ENCODE results near the gene NUP93.

NUP93 gene

DNA sequence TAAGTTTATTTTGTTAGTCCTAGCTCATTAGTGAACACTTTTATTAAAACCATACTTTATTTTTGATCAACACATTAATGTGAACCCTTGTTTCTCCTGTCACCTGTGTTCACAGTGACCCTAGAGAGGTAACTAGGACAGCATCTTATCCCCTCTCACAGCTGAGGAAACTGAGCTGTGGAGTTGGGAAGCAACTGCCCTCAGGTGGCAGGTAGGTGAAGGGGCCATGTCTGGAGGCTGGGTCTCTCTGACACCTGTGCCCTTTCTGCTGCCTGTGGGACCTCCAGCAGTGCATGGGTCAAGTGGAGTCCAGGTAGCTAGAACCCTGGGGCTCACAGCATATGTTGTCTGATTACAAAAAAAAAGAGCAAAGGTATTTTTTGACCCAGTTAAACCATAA, 112.2 kb downstream of the NUP93 start:
- in situ Hi-C loops (cut with MboI; ENCODE audit: low sequenced_read_pairs): no loop called here

DNA sequence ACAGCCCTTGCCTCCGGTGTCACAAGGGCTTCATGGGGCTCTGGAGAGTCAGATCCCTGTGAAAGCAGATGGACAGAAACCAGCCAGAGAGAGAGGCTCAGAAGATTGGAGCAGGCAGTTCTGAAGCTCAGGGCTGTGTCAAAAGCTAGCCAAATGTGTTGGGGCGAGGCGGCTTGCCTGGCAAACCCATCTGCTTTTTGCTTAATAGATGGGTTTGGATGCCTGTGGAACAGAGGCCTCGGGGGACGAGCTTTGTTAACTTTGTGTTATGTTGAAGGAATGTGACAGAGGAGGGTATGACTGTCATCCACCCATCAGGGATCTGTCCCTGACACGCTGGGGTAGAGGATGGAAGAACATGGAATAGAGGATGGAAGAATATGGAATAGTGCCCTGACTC, 114.1 kb downstream of the NUP93 start:
- in situ Hi-C loops (cut with MboI; ENCODE audit: low sequenced_read_pairs): no loop called here

DNA sequence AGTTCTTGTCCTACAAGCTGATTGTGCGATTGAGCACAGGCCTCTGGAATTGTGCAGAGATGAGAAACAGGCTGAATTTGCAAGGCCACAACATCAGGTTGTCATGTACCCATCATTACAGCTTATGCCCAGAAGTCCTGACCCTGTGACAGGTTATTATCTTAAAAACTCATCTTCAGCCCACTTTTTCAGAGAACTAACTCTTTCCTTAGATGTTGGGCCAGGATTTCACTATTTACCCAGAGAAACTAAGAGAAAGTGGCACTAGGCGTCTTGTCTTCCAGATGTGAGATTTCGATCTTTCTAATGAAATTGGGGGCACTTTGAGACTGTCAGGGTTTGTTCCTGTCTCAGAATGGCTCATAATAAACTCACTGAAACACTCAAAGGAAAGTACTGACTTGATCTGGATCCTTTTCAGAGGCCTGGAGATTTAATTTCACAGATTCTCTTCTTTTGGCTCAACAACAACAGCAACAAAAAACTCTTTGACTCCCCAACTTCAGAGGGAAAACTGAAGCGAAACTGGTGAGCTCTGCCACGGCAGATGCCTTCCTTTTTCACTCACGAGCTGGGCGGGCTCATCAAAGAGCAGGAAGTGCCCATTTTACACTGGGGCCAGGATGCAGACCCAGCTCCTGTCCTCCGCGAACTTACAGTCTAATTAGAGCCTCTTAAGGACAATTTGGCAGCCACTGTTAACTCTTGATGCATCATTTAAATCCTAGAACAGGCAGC, 117.4 kb downstream of the NUP93 start:
- in situ Hi-C loops (cut with MboI; ENCODE audit: low sequenced_read_pairs): no loop called here

DNA sequence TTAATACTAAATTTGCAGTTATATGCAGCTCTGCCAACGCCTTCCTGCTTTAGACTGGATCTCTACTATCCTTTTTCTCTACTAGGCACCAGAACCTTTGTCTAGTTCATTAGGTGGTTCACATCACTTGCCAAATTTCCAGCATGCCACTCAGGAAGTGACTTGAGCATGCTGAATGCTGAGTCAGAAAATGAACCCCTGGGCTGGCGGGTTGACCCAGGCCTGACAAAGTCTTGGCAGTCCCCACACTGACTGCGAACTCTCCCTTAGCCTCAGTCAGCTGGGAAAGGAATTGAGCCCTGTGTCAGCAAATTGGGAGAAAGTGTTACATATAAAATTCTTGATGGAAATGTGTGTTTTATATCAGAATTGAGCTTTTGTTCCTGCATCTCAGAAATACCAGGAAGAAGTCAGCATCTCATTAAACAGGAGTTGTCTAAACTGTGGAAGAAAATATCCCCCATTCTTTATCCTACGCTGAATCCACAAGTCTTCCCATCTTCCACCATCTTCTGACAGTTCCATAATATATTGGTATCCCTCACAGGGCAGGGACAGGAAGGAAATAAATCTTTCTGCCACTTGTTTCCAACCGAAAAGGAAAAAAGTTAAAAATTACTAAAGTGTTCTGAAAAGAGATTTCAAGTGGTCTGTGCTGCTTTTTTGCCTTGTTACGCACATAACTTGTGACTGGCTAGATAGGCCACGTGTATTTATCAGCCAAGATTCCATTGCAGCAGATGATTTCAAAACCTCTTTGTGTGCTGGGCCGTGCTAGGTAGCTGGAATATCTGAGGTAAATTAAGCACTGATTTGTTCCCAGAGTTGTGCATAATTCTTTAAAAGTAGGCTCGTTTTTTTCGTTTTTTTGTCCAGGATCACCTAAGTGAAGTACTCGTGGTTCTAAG, 118.4 kb downstream of the NUP93 start:
- in situ Hi-C loops (cut with MboI; ENCODE audit: low sequenced_read_pairs): no loop called here

DNA sequence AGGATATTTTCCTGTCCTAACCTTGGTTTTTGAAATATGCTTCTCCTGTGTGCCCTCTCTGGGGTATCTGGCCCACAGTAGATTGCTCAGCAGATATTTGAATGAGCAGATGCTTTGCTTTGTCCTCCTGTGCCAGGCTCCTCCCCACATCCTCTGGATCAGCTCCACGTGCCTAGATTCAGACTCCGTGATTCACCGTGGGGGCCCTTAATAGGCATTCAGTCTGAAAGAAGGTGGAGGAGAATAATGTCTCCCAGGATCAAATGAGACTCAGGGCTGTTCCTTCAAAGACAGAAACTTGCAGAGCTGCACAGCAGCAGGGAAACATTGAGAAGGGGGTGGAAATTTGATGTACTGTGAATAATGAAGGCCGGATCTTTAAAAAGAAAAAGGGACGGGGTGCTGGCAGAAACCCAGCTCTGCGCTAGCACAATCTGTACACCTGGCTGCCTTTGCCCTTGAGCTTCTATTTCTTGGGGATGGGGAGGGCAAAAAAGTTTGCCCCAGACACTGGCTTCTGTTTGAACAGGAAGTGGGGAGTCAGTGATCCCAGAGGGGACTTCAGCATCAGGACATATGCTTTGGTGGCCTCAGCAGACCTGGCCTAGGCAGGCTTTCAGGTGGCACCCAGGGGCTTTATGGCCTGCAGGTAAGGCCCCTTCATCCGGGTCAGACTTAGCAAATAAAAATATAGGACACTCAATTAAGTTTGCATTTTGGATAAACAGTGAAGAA, 119.2 kb downstream of the NUP93 start:
- in situ Hi-C loops (cut with MboI; ENCODE audit: low sequenced_read_pairs): no loop called here

DNA sequence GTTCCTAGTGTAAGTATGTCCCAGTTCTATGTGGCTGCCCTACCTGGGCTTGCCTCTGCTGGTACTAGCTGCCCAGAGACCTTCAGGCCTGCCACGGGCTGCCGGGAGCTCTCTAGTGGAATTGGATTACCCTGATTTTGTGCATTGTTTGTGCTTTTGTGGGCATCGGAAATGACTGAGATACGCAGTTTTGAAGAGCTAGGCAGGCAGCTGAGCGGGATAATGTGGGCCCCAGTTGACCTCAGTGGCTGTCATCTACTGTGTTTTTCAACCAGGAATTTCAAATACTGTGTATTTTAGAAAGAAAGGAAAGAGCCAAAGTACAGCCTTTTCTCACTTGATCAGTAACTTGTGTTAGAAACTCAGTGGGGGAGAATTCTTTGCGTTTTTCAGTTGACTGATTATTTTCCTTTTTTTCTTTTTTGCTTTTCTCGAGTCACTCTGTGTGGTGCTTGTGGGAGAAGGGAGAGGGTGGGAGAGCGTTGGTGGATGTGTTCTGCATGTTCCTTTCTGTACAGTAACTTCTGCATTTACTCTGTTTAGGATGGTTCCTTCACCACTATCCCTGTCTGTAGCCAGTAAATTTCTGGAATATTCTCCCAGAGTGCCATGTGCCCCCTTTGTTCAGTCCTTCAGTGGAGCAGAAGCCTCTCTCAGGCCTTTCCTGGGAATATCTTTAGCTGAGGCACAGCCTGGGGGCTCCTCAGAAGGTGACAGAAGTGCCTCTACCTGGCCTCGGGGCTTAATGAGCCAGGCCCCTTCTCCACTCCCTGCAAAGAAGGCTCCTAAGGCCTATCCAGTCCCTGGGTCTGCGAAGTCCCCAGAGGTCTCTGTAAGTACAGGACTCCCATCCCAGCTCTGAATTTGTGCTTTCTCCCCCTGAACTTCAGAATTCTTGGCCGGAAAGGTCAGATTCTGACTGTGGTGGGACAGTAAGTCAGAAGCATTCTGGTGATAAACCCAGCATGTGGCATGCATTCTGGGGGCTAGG, 120.1 kb downstream of the NUP93 start:
- in situ Hi-C loops (cut with MboI; ENCODE audit: low sequenced_read_pairs): no loop called here

DNA sequence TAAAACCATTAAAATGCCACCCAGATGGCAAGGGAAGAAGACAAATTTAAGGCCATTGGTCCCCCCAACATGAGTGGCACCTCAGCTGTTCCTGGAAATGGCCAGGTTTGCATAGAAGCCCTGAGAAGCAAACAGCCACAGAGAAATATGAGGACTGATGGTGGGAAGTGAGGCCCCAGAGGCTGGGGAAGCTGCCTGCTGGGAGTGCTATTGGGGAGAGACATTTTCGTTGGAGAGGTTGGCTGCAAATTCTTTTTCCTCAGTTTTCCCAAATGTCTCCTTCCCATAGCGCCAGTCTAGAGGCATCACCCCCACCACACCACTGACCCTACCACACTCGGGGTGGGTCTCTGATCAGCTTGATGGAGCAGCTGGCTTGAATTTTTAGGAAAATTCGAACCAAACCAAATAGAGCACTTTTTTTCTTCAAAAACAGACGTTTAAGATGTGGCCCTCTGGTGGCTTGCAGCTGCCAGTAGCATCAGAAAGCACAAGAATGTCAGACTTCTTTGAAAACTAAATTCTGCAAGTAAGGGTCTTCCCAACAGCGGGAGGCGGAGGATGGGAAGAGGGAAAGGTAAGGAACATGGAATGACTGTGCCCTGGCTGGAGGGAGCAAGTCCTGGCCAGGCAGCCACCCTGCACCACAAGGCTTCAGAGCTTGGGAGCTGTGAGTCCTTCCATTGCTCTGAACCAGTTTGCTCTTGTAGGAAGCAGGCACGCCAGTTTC, 121.9 kb downstream of the NUP93 start:
- in situ Hi-C loops (cut with MboI; ENCODE audit: low sequenced_read_pairs): no loop called here

DNA sequence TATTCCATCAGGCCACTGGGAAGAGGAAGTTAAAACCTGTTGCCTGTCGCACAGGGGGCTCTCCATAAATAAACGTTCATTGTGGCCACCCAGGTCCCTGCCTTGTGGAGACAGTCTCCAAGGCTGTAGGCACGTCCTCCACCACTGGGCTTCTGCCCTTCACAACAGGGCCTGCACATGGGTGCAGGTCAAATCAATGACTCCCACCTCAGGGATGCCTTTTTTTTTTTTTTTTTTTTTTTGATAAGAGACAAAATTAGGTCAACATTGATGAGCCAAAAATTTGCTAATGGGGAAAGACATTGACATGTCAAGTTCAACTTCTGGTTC, 122.4 kb downstream of the NUP93 start:
- in situ Hi-C loops (cut with MboI; ENCODE audit: low sequenced_read_pairs): no loop called here

DNA sequence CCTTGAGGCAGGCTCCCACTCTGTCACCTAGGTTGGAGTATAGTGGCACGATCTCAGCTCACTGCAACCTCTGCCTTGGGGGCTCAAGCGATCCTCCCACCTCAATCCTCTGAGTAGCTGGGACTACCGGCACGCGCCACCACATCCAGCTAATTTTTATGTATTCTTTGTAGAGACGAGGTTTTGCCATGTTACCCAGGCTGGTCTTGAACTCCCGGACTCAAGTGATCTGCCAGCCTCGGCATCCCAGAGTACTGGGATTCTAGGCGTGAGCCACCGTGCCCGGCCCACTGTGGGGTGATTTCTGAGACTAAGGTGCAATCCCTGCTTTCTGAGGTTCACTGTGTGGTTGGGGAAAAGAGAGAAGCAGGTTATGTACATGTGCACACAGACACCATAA, 123.0 kb downstream of the NUP93 start:
- in situ Hi-C loops (cut with MboI; ENCODE audit: low sequenced_read_pairs): no loop called here

DNA sequence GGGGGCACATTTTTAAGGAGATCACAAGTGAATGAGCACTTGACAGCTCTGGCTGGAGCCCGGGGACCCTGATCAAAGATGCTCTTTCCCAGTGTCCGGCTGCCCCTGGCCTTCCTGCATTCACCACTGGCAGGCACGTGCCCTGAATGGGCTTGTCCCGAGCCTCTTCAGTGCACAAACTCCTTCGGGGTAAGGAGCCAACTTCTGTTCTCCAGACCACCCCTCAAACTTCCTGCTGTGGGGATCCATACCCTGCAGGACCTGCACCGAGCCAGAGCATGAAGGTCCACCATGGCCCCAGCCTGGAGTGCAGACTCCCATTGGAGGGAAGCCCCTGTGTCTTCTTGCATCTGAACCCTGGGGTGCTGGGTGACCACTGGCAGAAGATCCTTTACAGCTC, 125.3 kb downstream of the NUP93 start:
- in situ Hi-C loops (cut with MboI; ENCODE audit: low sequenced_read_pairs): no loop called here

DNA sequence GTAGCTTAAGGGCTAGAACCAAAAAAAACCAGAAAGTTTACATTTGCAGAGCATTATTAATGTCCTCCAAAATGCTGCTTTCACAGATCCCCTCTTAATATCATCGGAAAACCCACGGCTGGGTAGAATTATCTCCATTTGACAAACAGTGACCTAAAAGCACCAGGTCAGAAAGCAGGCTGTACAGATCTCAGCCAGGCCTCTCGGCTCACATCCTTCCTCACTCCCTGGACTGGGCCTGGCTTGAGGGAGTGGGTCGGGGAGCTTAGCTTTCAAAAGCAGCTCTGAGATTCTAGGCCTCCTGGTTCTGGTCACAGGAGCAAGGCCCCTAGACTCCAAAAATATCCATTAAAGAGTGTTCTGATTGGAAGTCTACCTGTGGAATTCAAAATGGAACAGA, 126.0 kb downstream of the NUP93 start:
- in situ Hi-C loops (cut with MboI; ENCODE audit: low sequenced_read_pairs): no loop called here

DNA sequence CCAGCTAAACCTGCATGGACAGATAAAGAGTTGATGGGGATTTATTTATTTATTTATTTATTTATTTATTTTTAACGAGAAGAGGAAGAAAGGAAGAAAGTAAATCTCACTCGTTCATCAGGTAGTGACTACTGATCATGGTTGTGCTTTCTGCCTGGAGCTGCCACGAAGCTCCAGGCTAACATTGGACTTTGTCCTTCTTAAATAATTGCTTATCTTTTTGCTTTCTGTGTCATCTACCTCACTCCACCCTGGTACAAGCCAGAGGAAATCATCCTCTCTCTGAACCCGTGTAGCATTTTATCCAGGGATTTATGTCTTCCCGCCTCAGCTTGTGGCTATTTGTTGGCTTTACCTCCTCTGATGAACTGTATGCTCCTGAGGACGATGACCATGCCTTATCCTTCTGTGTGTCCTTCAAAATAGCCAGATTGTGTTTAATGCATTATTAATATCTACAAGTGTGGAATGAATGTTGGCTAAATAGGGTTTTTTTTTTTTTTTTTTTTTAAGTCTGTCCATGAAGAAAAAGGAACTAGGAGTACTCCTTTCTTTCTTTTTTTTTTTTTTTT, 127.0 kb downstream of the NUP93 start:
- in situ Hi-C loops (cut with MboI; ENCODE audit: low sequenced_read_pairs): no loop called here

DNA sequence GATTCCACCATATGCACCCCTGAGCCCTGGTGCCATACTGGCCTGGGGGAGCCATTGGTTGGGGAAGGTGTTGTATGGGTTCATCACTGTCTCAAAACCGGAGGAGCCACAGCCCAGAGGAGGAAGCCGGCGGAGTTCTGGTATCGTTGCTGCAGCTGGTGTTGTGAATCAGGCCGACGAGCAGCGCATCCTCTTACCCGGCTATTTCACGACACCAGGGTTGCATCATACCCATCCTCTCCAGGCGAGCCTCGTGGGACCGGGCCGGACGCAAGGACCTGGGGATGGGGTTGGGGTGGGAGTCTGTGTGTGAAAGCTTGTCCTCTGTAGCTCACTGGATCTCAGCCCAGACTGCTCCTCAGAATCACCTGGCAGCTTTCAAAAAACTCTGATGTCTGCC, 128.4 kb downstream of the NUP93 start:
- in situ Hi-C loops (cut with MboI; ENCODE audit: low sequenced_read_pairs): no loop called here

DNA sequence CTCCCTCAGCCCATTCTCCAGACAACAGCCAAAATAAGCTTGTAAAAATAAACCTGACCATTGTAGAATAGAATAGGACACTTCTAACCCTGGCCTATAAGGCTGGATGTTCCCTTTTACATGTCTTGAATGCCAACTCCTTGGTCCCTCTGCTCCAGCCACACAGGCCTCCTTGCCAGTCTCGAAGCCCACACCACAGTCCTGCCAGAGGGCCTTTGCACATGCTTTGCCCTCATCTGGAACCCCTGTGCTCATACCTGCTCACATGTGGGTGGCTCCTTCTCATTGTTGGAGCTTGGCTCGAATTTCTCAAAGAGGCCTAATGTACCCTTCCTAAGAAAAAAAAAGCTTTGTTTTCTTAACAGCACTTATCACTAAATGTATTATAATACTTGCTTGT, 129.7 kb downstream of the NUP93 start:
- in situ Hi-C loops (cut with MboI; ENCODE audit: low sequenced_read_pairs): no loop called here

DNA sequence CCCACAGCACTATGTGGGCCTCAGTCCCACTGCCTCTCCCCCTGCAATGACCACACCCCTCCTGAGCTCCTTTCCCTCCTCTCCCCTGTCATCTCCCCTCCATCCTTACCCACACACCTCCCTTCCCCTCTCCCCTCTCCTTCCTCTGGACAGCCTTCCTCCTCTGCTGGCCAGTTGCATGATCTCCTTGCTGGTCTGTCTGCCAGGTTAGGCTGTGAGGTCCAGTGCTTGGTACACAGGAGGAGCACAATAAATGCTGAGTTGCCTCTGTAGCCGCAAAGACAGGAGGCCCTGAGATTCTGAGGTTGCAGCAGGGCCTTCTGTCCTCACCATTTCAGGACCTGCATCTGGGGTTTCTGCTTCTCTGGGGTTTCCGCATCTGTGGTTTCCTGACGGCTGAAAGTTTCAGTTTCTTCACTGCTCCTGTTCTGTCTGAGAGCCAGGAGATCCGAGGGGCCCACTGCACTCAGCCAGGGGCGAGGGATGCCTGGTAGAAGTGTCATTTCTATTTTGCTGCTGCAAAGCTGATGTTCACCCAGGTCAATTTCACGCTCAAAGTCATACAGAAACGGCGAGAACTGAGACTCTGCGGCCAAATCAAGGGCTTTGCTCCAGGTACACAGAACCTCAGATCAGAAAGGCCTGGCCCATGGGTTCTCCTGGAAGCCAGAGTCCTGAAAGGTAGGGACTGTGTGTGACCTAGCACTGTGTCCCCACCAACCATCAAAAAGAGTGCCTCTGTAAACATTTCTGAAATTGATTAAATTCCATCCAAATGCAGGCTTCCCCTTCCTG, 130.5 kb downstream of the NUP93 start:
- in situ Hi-C loops (cut with MboI; ENCODE audit: low sequenced_read_pairs): no loop called here

DNA sequence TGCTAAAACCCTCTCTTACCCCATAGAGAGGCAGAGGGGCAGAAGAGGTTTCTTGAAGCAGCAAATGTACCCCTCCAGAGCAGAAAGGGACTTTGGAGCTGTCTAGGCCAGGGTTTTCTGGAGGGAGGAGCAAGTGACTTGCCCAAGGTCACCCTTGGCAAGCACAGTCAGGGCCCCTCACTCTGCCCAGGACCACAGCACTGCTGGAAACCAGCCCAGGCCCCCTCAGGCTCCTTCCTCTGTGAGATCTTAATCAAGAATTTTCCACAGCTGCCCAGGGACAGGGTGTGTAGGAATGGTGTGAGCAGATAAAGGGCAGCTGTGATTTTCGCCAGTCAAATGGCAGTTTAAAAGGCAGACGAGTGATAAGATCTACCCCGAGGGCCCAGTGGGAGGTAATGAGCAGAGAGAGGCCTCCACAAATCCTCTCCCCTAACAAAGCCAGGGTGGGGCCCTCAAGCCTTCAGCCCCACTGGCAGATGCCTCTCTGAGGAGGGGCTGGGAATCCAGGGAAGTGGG, 131.2 kb downstream of the NUP93 start:
- in situ Hi-C loops (cut with MboI; ENCODE audit: low sequenced_read_pairs): no loop called here

DNA sequence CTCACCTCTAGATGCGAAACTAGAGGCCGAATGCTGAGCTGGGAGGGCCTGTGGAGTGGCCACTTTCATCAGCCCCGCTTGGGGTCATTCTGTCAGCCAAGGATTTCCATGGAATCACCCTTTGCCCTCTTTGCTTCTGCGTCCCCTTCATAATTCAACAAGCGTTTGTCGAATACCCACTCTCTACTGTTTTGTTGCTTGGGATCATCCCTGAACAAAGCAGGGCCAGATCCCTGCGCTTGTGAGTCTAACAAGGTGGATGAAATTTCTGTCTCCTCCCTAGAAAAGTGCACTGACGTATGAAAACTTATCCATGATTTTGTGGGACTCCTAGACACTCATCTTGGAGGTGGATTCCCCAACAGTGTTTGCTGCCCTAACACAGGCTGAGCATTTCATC, 131.8 kb downstream of the NUP93 start:
- in situ Hi-C loops (cut with MboI; ENCODE audit: low sequenced_read_pairs): no loop called here

DNA sequence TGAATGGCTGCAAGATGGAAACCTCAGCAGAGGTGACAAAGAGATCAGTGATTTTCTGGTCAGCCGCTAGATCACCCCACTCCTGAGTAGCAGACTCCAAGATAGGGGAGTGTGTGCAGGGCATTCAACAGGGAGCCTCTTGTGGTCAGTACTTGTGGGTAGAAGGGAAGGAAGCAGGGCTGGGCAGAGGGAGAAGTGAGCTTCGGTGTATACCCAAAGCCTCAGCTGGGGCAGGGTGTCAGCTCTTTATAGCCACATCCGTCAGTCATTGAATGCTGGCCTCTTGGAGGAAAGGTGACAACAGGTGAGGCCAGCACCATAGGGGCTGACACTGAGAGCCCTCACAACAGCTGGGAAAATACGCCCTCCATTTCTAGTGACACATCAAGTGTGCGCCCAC, 132.8 kb downstream of the NUP93 start:
- in situ Hi-C loops (cut with MboI; ENCODE audit: low sequenced_read_pairs): no loop called here

DNA sequence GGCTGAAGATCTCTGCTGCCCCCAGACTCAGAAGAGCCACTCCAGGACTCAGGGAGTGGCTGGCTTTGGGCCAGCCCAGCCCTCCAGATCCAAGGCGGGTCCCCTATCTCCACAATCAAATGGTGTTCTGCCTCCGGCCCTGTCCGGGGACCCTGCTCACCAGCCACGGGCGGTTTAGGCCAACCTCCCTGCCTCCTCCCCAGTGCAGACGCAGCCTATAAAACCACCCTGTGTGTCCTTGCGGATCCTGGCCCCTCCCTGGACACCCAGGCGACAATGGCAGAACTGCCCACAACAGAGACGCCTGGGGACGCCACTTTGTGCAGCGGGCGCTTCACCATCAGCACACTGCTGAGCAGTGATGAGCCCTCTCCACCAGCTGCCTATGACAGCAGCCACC, 135.0 kb downstream of the NUP93 start, which contains the start of gene SLC12A3:
Gene SLC12A3, plus strand, starts transcription at position 248 of the 400 bp plus-strand sequence. Its CDS starts 29 bp downstream, at position 277.
- in situ Hi-C loops (cut with MboI; ENCODE audit: low sequenced_read_pairs): no loop called here
